Measurements from ENCODE around the gene PIPOX. TPM values are rescaled to one million over a fixed set of nuclear protein-coding genes. Genes with fewer than 3 reads are reported as not detected.

Gene PIPOX
- total and polyA plus RNA-seq, 2 of the 13 experiments (the other 11 are each of a cell fraction or from before 2014, with no cell fraction given), result 87.3 to 154 TPM

DNA sequence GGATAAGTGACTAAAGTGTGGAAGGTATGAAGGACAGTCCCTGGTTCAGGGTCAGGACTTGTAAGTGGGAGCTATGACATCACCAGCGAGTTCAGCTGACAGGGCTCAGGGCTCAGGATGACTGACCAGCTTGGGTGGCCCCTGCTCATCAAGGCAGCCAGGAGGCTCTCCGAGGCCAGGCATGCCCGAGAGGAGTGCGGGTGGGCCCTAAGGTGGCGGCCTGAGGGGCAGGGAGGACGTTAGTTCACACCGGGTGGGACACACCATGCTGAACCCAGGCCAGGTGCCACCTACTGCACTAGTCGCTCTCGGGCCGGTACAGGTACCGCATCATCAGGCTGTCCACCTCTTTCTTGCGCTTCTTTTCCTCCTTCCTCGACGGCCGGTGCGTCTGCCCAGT lies 36.5 kb downstream of the PIPOX start:
- Histone ChIP-seq H3K27me3 (ENCODE audit: control insufficient read depth in 1 of 2, insufficient read depth in 2 of 2, low read length in 2 of 2) (no peaks in the 10 kb centered on the region), H3K9me3 (ENCODE audit: low read length) (no peaks in the 10 kb centered on the region), H3K4me3 (replicated peaks in 1 of 3; ENCODE audit: insufficient read depth in 1 of 3, low read depth in 2 of 3, low read length in 3 of 3) (no peak overlapping the region), H3K4me2 (ENCODE audit: low read depth, low read length) (no peak overlapping the region), H3K36me3 (replicated peaks in 1 of 2; ENCODE audit: control insufficient read depth in 1 of 2, insufficient read depth in 2 of 2, low read length in 2 of 2) (peaks cover 10 to 36% of the 10 kb centered on the region in 2 experiments), H4K20me1 (ENCODE audit: insufficient read depth, low read length) (peaks cover 5% of the 10 kb centered on the region; the same call in 1 of the 2 replicates), H3K27ac (ENCODE audit: extremely low read length, insufficient read depth, low read length) (no peak overlapping the region), H3K4me1 (ENCODE audit: insufficient read depth, low read length) (peaks cover 24% of the 10 kb centered on the region), H3K79me2 (ENCODE audit: insufficient read depth, low read length) (no peaks in the 10 kb centered on the region), H2AFZ (ENCODE audit: low read length) (no peak overlapping the region), H3K9ac (ENCODE audit: insufficient read depth, low read depth, low read length) (no peak overlapping the region)
- CTCF ChIA-PET (ENCODE audit: low intra/inter-chr PET ratio, low total read pairs), result no interaction called here
- in situ Hi-C loops (cut with HindIII; ENCODE audit: extremely low pct_ligation_motif_present, low pct_unique_long_range_greater_than_20kb) (no loop called here), intact Hi-C loops (cut with micrococcal nuclease; ENCODE audit: unreplicated experiment) (loop anchor here (5.0 to 10.0 kb wide), 2 partner anchors 37 to 115 kb away; partner anchors contain the start of gene PIPOX)
- POLR2A ChIA-PET, result no interaction called here
- DNase-seq (ENCODE audit: low spot score) (no peak), ATAC-seq (no peak), FAIRE-seq (no peak)
- TF ChIP-seq CREB1 (IDR thresholded peaks at IDR 0.05) (peak; percentile 64), CREB1 (CRISPR knock-in tag; IDR thresholded peaks at IDR 0.05) (no peak), E2F5 (CRISPR knock-in tag; conservative IDR thresholded peaks at IDR 0.05) (no peak), ATF7 (IDR thresholded peaks at IDR 0.05) (peak; percentile 26; the same call in 1 of the 2 replicates), ATF7 (CRISPR knock-in tag; IDR thresholded peaks at IDR 0.05) (no peak), SUZ12 (IDR thresholded peaks at IDR 0.05; ENCODE audit: low read depth, low read length) (no peak)
- BruUV-seq (replicated peaks), result no TSS peak
- 96% methylated on average over 12 of the region's 16 CpGs for WGBS (ENCODE audit: low lambda C conversion rate)

DNA sequence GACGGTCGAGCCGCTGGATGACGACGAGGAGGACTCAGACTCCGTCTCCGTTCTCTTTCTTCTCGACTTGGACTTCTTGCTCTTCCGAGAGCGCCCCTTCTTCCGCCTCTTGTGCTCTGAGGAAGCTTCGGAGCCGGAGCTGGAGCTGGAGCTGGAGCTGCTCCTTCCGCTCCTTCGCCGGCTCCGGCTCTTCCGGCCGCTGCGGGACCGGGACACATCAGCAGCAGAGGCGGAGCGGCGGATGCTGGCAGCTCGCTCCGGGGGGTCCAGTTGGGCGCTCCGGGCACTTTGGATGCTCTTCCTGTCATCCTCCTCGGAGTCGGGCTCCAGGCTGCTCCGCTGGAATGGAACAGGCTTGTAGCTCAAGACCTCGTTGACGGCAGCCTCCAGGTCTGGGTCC lies 36.9 kb downstream of the PIPOX start:
- H3K9ac ChIP-seq (ENCODE audit: insufficient read depth, low read depth, low read length), result no peak overlapping the region
- no peaks in the 10 kb centered on the region for H3K9me3 ChIP-seq (ENCODE audit: low read length)
- no peak overlapping the region for H3K27ac ChIP-seq (ENCODE audit: extremely low read length, insufficient read depth, low read length)
- ATAC-seq (no peak), DNase-seq (ENCODE audit: low spot score) (no peak), FAIRE-seq (no peak)
- WGBS (ENCODE audit: low lambda C conversion rate), result 98% methylated on average over 33 of the region's 33 CpGs
- BruUV-seq (replicated peaks), result no TSS peak
- in situ Hi-C loops (cut with HindIII; ENCODE audit: extremely low pct_ligation_motif_present, low pct_unique_long_range_greater_than_20kb), result no loop called here
- H3K36me3 ChIP-seq (replicated peaks in 1 of 2; ENCODE audit: control insufficient read depth in 1 of 2, insufficient read depth in 2 of 2, low read length in 2 of 2), result peaks cover 10 to 36% of the 10 kb centered on the region in 2 experiments
- no peak overlapping the region for H3K4me3 ChIP-seq (replicated peaks in 1 of 3; ENCODE audit: insufficient read depth in 1 of 3, low read depth in 2 of 3, low read length in 3 of 3)
- H3K4me2 ChIP-seq (ENCODE audit: low read depth, low read length), result no peak overlapping the region
- H3K27me3 ChIP-seq (ENCODE audit: control insufficient read depth in 1 of 2, insufficient read depth in 2 of 2, low read length in 2 of 2), result no peaks in the 10 kb centered on the region
- no peaks in the 10 kb centered on the region for H3K79me2 ChIP-seq (ENCODE audit: insufficient read depth, low read length)
- peaks cover 5% of the 10 kb centered on the region; the same call in 1 of the 2 replicates for H4K20me1 ChIP-seq (ENCODE audit: insufficient read depth, low read length)
- TF ChIP-seq NCOA5 (CRISPR knock-in tag; IDR thresholded peaks at IDR 0.05) (no peak), ZNF251 (CRISPR knock-in tag; IDR thresholded peaks at IDR 0.05) (no peak), FUBP1 (CRISPR knock-in tag; IDR thresholded peaks at IDR 0.05; ENCODE audit: borderline replicate concordance) (no peak), AGO2 (optimal IDR thresholded peaks at IDR 0.05; ENCODE audit: low read depth, low read length) (peak; percentile 10), ZNF615 (CRISPR knock-in tag; IDR thresholded peaks at IDR 0.05; ENCODE audit: borderline replicate concordance) (no peak), PRDM15 (CRISPR knock-in tag; IDR thresholded peaks at IDR 0.05) (peak; percentile 72; the same call in 1 of the 2 replicates)
- peaks cover 24% of the 10 kb centered on the region for H3K4me1 ChIP-seq (ENCODE audit: insufficient read depth, low read length)
- ChIA-PET CTCF (ENCODE audit: low intra/inter-chr PET ratio, low total read pairs) (no interaction called here), POLR2A (no interaction called here)
- H2AFZ ChIP-seq (ENCODE audit: low read length), result no peak overlapping the region
- intact Hi-C loops (cut with micrococcal nuclease; ENCODE audit: unreplicated experiment), result loop anchor here (5.0 to 10.0 kb wide), 3 partner anchors 38 to 115 kb away; partner anchors contain the start of gene PIPOX
